TTC549 (cell line): ENCODE data around the gene GRIN3B.

Experiments
- FAIRE-seq: peaks from 2 replicates; lab custom pipeline; 2012; peaks lifted over from hg19 to GRCh38; lab: Jason Lieb, UNC

Gene GRIN3B

GRCh38 chr19:1042689-1043511, 42.7 kb downstream of the GRIN3B start:
- no peak for FAIRE-seq

- no peak for FAIRE-seq
These were observed 45.0 kb downstream of the GRIN3B start for GRCh38 chr19:1045247-1045603.

GRCh38 chr19:1046117-1046626, 46.0 kb downstream of the GRIN3B start:
- FAIRE-seq, result no peak

GRCh38 chr19:1046836-1047695, 46.8 kb downstream of the GRIN3B start:
- FAIRE-seq, result no peak

GRCh38 chr19:1047696-1048147, 47.5 kb downstream of the GRIN3B start:
- FAIRE-seq, result no peak

- no peak for FAIRE-seq
These were observed 48.9 kb downstream of the GRIN3B start for GRCh38 chr19:1049106-1049505.

GRCh38 chr19:1049800-1050199, 49.6 kb downstream of the GRIN3B start:
- FAIRE-seq, result no peak

- FAIRE-seq, result no peak
These were observed 51.0 kb downstream of the GRIN3B start for GRCh38 chr19:1050989-1051788.

- FAIRE-seq, result no peak
These were observed 51.6 kb downstream of the GRIN3B start for GRCh38 chr19:1051791-1052190.

- no peak for FAIRE-seq
These were observed 52.2 kb downstream of the GRIN3B start for GRCh38 chr19:1052349-1052975.

- FAIRE-seq, result no peak
These were observed 53.2 kb downstream of the GRIN3B start for GRCh38 chr19:1053176-1054101.

- FAIRE-seq, result no peak
These were observed 54.1 kb downstream of the GRIN3B start for GRCh38 chr19:1054102-1055027.

GRCh38 chr19:1055028-1055425, 54.8 kb downstream of the GRIN3B start:
- no peak for FAIRE-seq

- no peak for FAIRE-seq
These were observed 55.8 kb downstream of the GRIN3B start for GRCh38 chr19:1055886-1056620.

GRCh38 chr19:1057176-1057855, 57.1 kb downstream of the GRIN3B start:
- FAIRE-seq, result no peak

- no peak for FAIRE-seq
These were observed 57.9 kb downstream of the GRIN3B start for GRCh38 chr19:1058112-1058511.
